ENCODE results near the gene CDK10.

Gene CDK10

DNA sequence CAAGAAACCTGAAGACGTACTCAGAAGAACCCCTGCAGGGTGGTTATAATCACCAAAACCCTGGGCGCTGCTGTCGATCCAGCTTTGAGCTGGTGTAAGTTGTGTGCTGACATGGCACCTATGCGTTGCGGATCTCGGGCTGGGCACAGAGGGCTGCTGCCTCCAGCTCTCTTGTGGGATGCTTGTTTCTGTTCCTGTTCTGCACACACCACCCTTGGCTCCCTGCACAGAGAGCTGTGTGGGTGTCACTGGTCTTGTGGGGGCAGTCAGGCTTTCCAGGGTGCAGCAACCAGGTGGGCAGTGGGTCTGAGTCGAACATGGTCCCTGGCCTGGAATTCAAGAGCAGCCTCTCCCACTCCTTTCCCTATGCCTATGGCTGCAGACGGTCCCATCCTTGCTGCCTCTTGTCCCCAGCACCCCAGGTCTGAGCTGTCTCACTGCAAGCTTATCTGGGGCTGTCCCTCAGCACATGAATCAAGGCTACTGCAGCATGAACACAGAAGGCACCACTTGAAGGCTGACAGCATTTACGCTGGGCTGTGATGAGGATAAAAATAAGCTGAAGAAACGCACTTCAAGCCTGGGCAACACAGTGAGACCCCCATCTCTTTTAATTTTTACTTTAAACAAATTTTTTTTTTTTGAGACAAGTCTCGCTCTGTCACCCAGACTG, 55.0 kb downstream of the CDK10 start:
- FAIRE-seq, result no peak
- TF ChIP-seq, protein P1, sequence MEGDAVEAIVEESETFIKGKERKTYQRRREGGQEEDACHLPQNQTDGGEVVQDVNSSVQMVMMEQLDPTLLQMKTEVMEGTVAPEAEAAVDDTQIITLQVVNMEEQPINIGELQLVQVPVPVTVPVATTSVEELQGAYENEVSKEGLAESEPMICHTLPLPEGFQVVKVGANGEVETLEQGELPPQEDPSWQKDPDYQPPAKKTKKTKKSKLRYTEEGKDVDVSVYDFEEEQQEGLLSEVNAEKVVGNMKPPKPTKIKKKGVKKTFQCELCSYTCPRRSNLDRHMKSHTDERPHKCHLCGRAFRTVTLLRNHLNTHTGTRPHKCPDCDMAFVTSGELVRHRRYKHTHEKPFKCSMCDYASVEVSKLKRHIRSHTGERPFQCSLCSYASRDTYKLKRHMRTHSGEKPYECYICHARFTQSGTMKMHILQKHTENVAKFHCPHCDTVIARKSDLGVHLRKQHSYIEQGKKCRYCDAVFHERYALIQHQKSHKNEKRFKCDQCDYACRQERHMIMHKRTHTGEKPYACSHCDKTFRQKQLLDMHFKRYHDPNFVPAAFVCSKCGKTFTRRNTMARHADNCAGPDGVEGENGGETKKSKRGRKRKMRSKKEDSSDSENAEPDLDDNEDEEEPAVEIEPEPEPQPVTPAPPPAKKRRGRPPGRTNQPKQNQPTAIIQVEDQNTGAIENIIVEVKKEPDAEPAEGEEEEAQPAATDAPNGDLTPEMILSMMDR (IDR thresholded peaks at IDR 0.05; ENCODE audit: insufficient read depth, missing control alignments), result no peak
- DNase-seq (ENCODE audit: insufficient read length, low spot score), result no peak

- FAIRE-seq (no peak), DNase-seq (ENCODE audit: insufficient read length, low spot score) (no peak)
- TF ChIP-seq, protein P1 (IDR thresholded peaks at IDR 0.05; ENCODE audit: insufficient read depth, missing control alignments), result no peak
Observed at GRCh38 chr16:89742948-89743347, 56.5 kb downstream of the CDK10 start.

GRCh38 chr16:89744813-89745212, 58.3 kb downstream of the CDK10 start:
- TF ChIP-seq, protein P1 (IDR thresholded peaks at IDR 0.05; ENCODE audit: insufficient read depth, missing control alignments), result no peak
- FAIRE-seq (no peak), DNase-seq (ENCODE audit: insufficient read length, low spot score) (no peak)

All from D721Med (cell line).